ENCODE results near the gene LTBP3.
"Not testable (repeated sequence)": the region's sequence is repeated elsewhere in the genome, so short reads cannot be mapped to it uniquely, and the experiment has no call there.

LTBP3 gene

DNA sequence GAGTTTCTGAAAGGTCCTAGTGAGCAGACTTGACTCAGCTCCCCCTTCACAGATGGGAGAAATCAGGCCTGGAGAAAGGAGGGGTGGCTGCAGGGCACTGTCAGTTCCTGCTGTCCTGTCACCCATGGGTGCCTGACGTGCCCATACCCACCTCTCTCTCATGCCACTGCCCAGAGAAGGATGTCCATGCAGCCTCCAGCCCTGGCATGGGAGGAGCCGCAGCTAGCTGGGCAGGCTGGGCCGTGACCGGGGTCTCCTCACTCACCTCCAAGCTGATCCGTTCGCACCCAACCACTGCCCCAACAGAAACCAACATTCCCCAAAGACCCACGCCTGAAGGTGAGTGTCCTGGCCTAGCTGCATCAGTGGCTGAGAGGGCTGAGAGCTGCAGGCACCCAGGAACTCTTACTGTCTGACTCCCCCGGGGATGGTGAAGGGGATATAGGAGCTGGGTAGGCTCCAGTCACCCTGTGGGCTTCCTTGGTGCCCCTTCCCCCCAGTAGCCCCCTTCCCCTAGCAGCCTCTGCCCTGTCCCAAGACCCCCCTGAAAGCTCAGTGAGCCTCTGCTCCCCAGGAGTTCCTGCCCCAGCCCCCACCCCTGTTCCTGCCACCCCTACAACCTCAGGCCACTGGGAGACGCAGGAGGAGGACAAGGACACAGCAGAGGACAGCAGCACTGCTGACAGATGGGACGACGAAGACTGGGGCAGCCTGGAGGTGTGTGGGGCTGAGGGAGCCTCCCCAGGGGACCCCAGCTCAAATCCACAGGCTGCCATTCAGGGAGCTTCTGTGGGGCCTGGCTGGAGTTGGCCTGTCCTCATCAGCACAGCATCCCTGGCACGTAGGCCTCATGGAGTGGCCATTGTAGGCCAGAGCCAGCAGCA is 21.5 kb downstream of the LTBP3 start:
- no peak for DNase-seq (ENCODE audit: low spot score)

DNA sequence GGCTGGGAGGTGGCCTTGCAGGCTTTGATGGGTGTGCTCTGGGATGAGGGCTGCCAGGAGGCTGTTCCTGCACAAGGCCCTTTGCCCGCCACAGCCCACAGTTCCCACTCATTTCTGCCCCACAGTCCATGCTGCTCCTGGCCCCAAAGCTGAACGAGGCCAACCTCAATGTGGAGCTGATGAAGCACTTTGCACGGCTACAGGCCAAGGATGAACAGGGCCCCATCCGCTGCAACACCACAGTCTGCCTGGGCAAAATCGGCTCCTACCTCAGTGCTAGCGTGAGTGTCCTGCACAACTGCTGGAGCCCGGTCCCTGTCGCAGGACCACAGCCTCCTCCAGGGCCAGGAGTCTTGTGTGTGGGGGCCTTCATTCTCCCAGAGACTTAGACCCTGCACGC is 23.1 kb downstream of the LTBP3 start:
- DNase-seq (ENCODE audit: low spot score): no peak

DNA sequence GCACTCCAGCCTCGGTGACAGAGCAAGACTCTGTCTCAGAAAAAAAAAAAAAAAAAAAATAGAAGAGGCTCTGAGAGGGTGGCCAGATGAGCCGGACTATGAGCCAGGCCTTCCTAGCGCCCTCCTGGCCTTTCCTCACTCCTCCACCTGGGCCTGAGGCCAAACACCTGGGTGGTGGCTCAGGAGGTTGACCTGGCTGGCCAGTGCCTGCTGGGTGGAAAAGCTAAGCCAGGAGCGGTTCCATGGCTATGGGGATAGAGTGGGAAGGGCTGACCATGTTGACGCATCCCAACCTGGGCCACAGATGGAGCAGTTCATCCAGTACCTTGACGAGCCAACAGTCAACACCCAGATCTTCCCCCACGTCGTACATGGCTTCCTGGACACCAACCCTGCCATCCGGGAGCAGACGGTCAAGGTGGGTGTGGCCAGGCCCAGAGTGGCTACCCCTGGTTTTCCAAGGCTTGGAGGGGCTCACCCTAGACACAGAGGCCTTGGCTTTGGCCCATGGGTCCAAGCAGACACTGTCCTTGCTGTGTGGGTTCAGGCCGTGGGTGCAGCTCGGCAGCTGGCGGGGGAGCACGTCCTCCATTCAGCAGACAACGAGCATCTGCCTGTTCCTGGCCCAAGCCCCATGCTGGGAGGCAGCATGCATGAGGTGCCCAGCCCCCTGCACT is 25.6 kb downstream of the LTBP3 start:
- DNase-seq (ENCODE audit: low spot score): no peak

DNA sequence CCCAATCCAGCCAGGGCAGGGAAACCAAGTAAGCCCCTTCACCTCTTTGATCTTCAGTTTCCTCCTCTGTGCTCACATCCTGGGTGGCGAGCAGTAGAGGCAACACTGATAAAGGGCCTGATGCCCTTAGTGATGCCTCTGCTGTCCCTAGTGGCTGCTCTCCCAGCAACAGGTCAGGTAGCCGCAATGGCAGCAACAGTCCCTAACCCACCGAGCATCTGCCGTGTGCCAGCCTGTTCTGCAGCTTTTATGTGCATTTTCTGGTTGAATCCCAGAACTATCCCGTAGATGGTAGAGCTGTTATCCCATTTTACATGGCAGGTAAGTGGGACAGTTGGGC is 28.0 kb downstream of the LTBP3 start:
- DNase-seq (ENCODE audit: low spot score): no peak

DNA sequence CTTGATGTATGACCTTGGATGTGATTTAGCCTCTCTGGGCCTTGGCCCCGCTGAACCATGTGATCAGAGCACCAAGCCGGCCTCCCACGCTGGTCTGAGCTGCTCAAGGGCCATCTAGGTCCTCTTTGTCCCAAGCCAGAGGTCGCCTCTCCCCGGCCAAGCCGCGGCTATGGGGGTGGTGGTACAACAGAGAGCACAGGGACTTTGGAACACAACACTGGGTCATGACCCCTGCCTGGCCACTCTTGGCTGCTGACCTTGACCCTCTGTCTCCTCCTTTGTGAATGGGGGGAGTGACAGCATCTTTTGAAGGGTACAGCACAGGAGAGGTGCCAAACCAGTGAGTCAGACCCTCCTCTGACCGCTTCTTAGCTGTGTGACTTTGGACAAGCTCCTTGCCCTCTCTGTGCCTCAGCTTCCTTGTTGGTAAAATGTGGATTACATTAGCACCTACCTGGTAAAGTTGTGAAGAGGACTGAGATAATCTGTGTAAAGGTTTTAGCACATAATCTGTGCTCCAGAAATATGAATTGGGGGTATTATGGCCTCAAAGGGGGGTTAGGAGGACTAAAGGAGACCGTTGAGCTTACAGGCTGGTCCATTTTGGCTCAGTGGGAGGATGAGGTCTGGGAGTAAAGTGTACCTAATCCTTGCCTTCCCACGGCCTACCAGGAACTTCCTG is 28.5 kb downstream of the LTBP3 start:
- no peak for DNase-seq (ENCODE audit: low spot score)

DNA sequence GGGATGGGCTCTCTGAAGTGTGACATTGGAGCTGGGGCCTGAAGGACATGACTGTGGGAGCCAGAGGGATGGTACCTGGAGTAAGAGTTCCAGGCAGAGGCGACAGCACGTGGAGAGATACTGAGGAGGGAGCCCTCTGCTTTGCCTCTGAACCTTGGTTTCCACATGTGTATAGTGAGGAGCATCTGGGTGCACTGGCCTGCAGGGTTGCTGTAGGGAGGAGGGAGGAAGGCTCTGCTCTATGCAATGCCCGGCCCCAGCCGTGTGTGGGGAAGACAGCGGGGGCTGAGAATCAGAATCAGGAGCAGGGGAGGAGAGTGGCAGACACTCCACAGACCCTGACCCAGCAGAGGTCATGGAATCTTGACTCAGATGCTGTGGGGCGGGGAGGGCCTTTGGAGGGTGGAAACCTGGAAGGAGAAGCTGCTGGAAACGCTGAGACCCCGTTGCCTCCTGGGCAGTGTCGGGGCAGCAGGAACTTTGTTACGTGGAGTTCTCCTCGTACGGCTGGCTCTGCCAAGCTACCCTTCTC is 29.3 kb downstream of the LTBP3 start:
- no peak for DNase-seq (ENCODE audit: low spot score)

DNA sequence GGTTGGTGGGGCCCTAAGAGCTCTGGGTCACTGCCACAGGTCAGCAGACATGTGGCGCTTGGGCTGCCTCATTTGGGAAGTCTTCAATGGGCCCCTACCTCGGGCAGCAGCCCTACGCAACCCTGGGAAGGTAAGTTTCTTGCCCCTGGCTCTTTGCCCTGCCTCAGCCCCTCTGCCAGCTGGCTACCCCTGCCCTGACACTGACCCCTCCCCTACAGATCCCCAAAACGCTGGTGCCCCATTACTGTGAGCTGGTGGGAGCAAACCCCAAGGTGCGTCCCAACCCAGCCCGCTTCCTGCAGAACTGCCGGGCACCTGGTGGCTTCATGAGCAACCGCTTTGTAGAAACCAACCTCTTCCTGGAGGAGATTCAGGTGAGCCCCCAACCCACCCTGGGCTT is 31.4 kb downstream of the LTBP3 start:
- DNase-seq (ENCODE audit: low spot score): no peak

DNA sequence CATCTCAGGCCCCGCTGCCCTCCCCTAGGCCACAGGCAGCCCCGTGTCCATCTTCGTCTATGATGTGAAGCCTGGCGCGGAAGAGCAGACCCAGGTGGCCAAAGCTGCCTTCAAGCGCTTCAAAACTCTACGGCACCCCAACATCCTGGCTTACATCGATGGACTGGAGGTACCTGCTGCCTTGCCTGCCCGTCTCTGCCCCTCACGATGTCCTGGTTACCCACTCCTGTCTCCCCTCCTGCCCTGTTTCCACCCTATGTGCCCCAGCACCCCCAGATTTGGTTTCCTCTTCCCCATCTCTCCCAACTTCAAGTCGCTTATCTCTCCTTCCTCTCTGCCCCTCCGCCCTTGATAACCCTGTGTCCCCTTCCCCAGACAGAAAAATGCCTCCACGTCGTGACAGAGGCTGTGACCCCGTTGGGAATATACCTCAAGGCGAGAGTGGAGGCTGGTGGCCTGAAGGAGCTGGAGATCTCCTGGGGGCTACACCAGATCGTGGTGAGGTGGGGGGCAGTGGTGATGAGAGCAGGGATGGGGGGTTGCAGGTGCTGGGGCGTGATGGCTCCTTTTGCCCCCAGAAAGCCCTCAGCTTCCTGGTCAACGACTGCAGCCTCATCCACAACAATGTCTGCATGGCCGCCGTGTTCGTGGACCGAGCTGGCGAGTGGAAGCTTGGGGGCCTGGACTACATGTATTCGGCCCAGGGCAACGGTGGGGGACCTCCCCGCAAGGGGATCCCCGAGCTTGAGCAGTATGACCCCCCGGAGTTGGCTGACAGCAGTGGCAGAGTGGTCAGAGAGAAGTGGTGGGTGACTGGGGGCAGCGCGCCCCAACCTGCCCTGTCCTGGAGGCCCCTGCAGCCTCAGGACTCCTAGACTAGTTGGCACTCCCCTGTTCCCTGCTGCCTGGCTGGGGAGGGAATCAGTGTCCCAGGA is 32.3 kb downstream of the LTBP3 start:
- no peak for DNase-seq (ENCODE audit: low spot score)

DNA sequence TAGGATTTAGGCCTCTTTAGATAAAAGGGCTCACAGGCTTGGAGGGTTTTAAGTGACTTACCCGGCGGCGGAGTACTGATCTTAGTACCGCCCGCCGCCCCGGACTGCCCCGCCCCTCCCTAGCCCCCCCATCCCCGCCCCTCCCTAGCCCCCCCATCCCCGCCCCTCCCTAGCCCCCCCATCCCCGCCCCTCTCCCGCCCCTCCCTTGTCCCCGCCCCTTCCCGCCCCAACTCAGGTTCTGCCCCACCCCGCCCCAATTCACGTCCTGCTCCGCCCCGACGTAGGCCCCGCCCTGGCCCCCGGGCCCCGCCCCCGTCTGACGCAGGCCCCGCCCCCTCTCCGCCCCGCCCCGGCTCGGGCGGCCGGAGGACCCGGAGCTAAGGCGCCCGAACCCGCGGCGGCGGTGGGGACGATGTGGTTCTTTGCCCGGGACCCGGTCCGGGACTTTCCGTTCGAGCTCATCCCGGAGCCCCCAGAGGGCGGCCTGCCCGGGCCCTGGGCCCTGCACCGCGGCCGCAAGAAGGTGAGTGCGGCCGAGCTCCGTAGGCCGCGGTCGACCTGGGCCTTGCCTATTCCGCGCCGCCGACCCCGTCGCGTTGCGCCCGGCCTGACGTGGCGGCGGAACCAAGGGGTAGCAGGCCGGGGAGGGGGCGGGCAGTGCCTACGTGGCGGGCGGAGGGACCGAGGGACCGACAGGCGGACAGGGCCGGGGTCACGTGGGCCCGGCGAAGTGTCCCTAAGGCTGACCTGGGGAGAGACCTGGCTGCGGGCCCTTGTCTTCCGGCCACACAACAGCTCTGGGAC is 33.2 kb downstream of the LTBP3 start, which contains the start of gene SCYL1:
Gene SCYL1, plus strand, starts transcription at position 343 of the 805 bp plus-strand sequence. Its CDS starts 71 bp downstream, at position 414.
- peak; percentile 65 for DNase-seq (ENCODE audit: low spot score)

DNA sequence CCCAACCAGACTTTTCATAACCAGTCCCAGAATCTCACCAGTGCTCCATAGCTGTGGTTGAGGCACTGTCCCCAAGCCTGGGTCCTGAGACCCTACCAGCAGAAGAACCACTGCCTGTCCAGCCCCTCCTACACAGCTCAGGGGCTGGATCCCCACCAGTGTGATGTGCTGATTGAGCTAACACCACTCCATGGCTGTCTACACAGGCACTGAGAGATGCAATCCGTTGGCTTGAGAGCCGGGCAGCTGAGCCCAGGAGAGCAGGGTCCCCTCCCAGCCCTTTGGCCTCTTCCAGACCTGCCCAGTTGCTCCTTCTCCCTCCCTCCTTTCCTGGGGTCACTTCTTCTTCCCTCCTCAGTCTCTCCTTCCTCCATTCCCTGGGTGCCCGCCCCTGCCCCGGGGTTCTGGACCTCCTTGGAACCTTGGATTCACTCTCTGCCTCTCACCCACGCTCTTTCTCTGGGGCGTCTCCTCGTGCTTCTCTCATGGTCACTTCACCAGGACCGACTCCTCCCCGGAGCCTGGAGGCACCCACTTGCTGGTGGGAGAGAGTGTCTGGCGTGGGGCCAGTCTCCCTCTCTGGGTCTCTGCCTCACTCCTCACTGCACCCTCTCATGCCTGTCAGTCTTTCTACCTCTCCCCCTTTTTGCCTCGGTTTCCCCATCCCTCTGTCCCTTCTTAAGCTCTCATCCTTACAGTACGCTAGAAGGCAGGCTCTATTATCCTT is 34.0 kb downstream of the LTBP3 start:
- DNase-seq (ENCODE audit: low spot score): no peak

DNA sequence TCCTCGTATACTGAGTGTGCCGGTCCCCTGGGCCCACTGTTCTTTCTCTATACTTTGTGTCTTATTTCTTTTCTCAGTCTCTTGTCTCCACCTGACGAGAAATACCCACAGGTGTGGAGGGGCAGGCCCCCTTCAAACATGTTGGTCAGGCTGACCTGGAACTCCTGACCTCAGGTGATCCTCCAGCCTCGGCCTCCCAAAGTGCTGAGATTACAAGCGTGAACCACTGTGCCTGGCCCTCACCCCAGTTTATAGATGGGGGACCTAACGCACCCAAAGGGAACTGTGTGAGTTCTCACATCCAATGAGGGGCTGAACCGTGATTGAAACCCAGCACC is 34.6 kb downstream of the LTBP3 start:
- DNase-seq (ENCODE audit: low spot score): not testable (repeated sequence)

DNA sequence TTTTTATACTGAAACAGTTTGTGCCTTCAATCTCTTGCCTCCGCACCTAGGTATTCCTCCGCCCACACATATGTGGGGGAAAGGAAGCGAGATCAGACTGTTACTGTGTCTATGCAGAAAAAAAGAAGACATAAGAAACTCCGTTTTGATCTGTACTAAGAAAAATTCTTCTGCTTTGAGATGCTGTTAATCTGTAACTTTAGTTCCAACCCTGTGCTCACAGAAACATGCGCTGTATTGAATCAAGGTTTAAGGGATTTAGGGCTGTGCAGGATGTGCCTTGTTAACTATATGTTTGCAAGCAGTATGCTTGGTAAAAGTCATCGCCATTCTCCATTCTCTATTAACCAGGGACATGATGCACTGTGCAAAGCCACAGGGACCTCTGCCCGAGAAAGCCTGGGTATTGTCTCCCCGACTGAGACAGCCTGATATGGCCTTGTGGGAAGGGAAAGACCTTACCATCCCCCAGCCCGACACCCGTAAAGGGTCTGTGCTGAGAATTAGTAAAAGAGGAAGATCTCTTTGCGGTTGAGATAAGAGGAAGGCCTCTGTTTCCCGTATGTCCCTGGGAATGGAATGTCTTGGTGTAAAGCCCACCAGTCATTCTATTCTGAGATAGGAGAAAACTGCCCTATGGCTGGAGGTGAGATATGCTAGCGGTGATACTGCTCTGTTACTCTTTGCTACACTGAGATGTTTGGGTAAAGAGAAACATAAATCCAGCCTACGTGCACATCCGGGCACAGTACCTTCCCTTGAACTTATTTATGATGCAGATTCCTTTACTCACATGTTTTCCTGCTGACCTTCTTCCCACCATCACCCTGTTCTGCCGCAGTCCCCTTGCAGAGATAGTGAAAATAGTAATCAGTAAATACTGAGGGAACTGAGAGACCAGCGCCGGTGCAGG is 35.2 kb downstream of the LTBP3 start:
- DNase-seq (ENCODE audit: low spot score): not testable (repeated sequence)

DNA sequence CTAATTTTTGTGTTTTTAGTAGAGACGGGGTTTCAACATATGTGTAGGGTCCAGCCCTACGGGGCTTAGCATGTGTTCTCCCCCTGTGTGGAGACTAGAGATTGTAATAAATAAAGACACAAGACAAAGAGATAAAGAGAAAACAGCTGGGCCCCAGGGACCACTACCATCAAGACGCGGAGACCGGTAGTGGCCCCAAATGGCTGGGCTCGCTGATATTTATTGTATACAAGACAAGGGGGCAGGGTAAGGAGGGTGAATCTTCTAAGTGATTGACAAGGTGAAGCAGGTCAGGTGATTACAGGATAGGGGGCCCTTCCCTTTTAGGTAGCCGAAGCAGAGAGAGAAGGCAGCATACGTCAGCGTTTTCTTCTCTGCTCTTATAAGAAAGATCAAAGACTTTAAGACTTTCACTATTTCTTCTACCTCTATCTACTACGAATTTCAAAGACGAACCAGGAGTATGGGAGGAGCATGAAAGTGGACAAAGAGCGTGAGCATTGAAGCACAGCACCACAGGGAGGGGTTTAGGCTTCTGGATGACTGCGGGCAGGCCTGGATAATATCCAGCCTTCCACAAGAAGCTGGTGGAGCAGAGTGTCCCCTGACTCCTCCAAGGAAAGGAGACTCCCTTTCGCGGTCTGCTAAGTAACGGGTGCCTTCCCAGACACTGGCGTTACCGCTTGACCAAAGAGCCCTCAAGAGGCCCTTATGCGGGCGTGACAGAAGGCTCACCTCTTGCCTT is 36.2 kb downstream of the LTBP3 start:
- DNase-seq (ENCODE audit: low spot score): not testable (repeated sequence)

DNA sequence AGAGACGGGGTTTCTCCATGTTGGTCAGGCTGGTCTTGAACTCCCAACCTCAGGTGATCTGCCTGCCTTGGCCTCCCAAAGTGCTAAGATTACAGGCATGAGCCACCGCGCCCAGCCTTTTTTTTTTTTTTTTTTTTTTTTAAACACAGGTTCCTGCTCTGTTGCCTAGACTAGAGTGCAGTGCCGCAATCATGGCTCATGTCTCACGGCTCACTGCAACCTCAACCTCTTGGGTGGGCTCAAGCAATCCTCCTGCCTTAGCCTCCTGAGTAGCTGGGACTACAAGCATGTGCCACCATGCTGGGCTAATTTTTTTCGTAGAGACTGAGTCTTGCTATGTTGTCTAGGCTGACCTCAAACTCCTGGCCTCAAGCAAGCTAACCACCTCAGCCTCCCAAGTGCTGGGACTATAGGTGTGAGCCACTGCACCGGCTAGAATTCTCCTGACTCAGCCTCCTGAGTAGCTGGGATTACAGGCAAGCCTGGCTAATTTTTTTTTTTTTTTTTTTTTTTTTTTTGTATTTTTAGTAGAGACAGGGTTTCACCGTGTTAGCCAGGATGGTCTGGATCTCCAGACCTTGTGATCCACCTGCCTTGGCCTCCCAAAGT is 39.1 kb downstream of the LTBP3 start:
- not testable (repeated sequence) for DNase-seq (ENCODE audit: low spot score)

DNA sequence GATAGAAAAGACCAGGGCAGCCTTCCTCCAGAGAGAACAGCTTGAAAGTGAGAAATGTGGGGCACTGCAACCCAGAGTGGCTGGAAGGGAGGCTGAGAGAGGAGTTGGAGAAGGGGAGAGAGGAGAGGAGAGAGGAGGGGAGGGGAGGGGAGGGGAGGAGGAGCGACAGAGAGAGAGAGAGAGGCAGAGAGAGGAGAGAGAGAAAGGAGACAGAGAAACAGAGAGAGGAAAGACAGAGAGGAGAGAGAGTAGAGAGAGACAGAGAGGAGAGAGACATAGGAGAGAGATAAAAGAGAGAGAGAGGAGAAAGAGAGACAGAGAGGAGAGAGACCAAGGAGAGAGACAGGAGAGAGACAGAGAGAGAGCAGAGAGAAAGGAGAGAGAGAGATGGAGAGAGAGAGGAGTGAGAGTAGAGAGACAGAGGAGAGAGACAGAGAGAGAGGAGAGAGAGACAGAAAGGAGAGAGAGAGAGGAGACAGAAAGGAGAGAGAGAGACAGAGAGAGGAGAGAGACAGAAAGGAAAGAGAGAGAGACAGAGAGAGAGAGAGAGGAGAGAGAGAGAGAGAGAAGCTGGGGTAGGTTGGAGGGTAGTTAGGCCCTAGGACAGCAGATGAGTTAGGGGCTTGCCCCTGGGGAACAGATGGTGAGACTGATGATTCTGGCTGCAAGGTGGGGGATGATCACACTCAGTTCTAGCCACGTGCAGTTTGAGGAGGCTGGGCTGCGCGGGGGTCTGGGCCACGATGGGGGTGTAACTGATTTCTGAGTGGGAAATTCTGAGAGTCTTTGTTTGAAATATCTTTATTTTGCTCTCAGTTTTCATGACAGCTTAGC is 41.8 kb downstream of the LTBP3 start:
- no peak for DNase-seq (ENCODE audit: low spot score)

DNA sequence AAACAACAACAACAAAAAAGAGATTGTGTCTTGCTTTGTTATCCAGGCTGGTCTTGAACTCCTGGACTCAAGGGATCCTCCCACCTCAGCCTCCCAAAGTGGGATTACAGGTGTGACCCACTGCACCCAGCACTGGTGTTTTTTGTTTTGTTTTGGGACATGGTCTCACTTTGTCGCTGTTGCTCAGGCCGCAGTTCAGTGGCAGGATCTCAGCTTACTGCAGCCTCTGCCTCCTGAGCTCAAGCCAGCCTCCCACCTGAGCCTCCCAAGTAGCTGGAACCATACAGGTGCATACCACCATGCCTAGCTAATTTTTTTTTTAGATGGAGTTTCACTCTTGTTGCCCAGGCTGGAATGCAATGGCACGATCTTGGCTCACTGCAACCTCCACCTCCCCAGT is 45.8 kb downstream of the LTBP3 start:
- DNase-seq (ENCODE audit: low spot score): not testable (repeated sequence)
